HUES64 (cell line): ENCODE results near the gene KLHL29.

Experiments used
- H3K27ac ChIP-seq: 2 replicates; pipeline ENCODE4 v1.7.0; 2013; ENCODE audit warnings: low read depth, low read length, inconsistent platforms
- H3K27me3 ChIP-seq: 2 replicates; pipeline ENCODE4 v1.6.1; 2013; ENCODE audit warnings: mild to moderate bottlenecking, low read length; ENCODE audit not compliant: insufficient read depth
- H3K36me3 ChIP-seq: 2 replicates; pipeline ENCODE4 v1.6.1; 2013; ENCODE audit warnings: mild to moderate bottlenecking, low read length; ENCODE audit not compliant: insufficient read depth
- H3K4me1 ChIP-seq: 2 replicates; pipeline ENCODE4 v1.6.1; 2013; ENCODE audit warnings: mild to moderate bottlenecking, low read length, moderate library complexity; ENCODE audit not compliant: insufficient read depth
- H3K4me3 ChIP-seq: 2 replicates; pipeline ENCODE4 v1.5.1; 2013; ENCODE audit warnings: mild to moderate bottlenecking, low read length, moderate library complexity
- H3K9ac ChIP-seq: 2 replicates; pipeline ENCODE4 v1.6.1; 2013; ENCODE audit warnings: mild to moderate bottlenecking, low read depth, low read length
- H3K9me3 ChIP-seq: 2 replicates; pipeline ENCODE4 v1.6.1; 2013; ENCODE audit warnings: low read depth, low read length; ENCODE audit not compliant: insufficient read depth
- whole genome bisulfite sequencing: fragments of 150-250, 120-280 bp; methylation state at CpG from one replicate; pipeline ENCODE4 v1.1.7; 2013; ENCODE audit warnings: missing lambda C conversion rate; 5-methylcytosine and 5-hydroxymethylcytosine counted together

Gene KLHL29

GRCh38 chr2:23624915-23625314 lies 239.9 kb downstream of the KLHL29 start:
- WGBS, result 63% methylated on average over 4 of the region's 4 CpGs
- no peak overlapping the region for H3K4me3 ChIP-seq
- H3K27me3 ChIP-seq, result no peaks in the 10 kb centered on the region
- H3K9ac ChIP-seq, result no peak overlapping the region
- no peak overlapping the region for H3K27ac ChIP-seq
- H3K4me1 ChIP-seq, result peaks cover 8% of the 10 kb centered on the region; the same call in 1 of the 2 replicates
- H3K36me3 ChIP-seq, result no peaks in the 10 kb centered on the region
- H3K9me3 ChIP-seq, result peaks cover 6% of the 10 kb centered on the region

- Histone ChIP-seq H3K4me3 (no peak overlapping the region), H3K4me1 (peaks cover 8% of the 10 kb centered on the region; the same call in 1 of the 2 replicates), H3K9me3 (peaks cover 6% of the 10 kb centered on the region), H3K27ac (no peak overlapping the region), H3K27me3 (no peaks in the 10 kb centered on the region), H3K9ac (no peak overlapping the region), H3K36me3 (no peaks in the 10 kb centered on the region)
- 85% methylated on average over 4 of the region's 4 CpGs for WGBS
These were observed 240.7 kb downstream of the KLHL29 start for GRCh38 chr2:23625726-23626125.

- no peaks in the 10 kb centered on the region for H3K27me3 ChIP-seq
- no peak overlapping the region for H3K9ac ChIP-seq
- peaks cover 8% of the 10 kb centered on the region; the same call in 1 of the 2 replicates for H3K4me1 ChIP-seq
- no peaks in the 10 kb centered on the region for H3K36me3 ChIP-seq
- WGBS, result 92% methylated on average over 17 of the region's 17 CpGs
- no peak overlapping the region for H3K27ac ChIP-seq
- peaks cover 6% of the 10 kb centered on the region for H3K9me3 ChIP-seq
- no peak overlapping the region for H3K4me3 ChIP-seq
These were observed 241.8 kb downstream of the KLHL29 start for GRCh38 chr2:23626701-23627230.

- no peaks in the 10 kb centered on the region for H3K36me3 ChIP-seq
- H3K9ac ChIP-seq, result no peak overlapping the region
- no peak overlapping the region for H3K4me3 ChIP-seq
- H3K27me3 ChIP-seq, result no peaks in the 10 kb centered on the region
- no peak overlapping the region for H3K27ac ChIP-seq
- WGBS, result 82% methylated on average over 30 of the region's 30 CpGs
- H3K4me1 ChIP-seq, result peaks cover 8% of the 10 kb centered on the region; the same call in 1 of the 2 replicates
- H3K9me3 ChIP-seq, result peaks cover 6% of the 10 kb centered on the region
These were observed 242.4 kb downstream of the KLHL29 start for GRCh38 chr2:23627236-23628009.

GRCh38 chr2:23628926-23629771 lies 244.2 kb downstream of the KLHL29 start:
- H3K27ac ChIP-seq, result no peak overlapping the region
- WGBS, result 88% methylated on average over 28 of the region's 28 CpGs
- H3K36me3 ChIP-seq, result no peaks in the 10 kb centered on the region
- H3K4me1 ChIP-seq, result peaks cover 8% of the 10 kb centered on the region; the same call in 1 of the 2 replicates
- peaks cover 5% of the 10 kb centered on the region for H3K9me3 ChIP-seq
- H3K4me3 ChIP-seq, result no peak overlapping the region
- no peaks in the 10 kb centered on the region for H3K27me3 ChIP-seq
- H3K9ac ChIP-seq, result no peak overlapping the region

GRCh38 chr2:23629772-23630480 lies 244.9 kb downstream of the KLHL29 start:
- Histone ChIP-seq H3K9ac (no peak overlapping the region), H3K9me3 (no peaks in the 10 kb centered on the region), H3K4me3 (no peak overlapping the region), H3K27me3 (no peaks in the 10 kb centered on the region), H3K36me3 (no peaks in the 10 kb centered on the region), H3K27ac (no peak overlapping the region), H3K4me1 (peaks cover 8% of the 10 kb centered on the region; the same call in 1 of the 2 replicates)
- WGBS, result 88% methylated on average over 16 of the region's 16 CpGs

GRCh38 chr2:23630961-23631360 lies 246.0 kb downstream of the KLHL29 start:
- no peak overlapping the region for H3K27ac ChIP-seq
- H3K4me1 ChIP-seq, result peaks cover 8% of the 10 kb centered on the region; the same call in 1 of the 2 replicates
- H3K4me3 ChIP-seq, result no peak overlapping the region
- no peaks in the 10 kb centered on the region for H3K36me3 ChIP-seq
- H3K9ac ChIP-seq, result no peak overlapping the region
- WGBS, result 81% methylated on average over 6 of the region's 7 CpGs
- no peaks in the 10 kb centered on the region for H3K27me3 ChIP-seq
- no peaks in the 10 kb centered on the region for H3K9me3 ChIP-seq

GRCh38 chr2:23631389-23631788 lies 246.4 kb downstream of the KLHL29 start:
- H3K27ac ChIP-seq, result no peak overlapping the region
- H3K36me3 ChIP-seq, result no peaks in the 10 kb centered on the region
- H3K27me3 ChIP-seq, result no peaks in the 10 kb centered on the region
- no peaks in the 10 kb centered on the region for H3K9me3 ChIP-seq
- no peak overlapping the region for H3K4me3 ChIP-seq
- no peak overlapping the region for H3K9ac ChIP-seq
- 90% methylated on average over 11 of the region's 11 CpGs for WGBS
- H3K4me1 ChIP-seq, result peaks cover 8% of the 10 kb centered on the region; the same call in 1 of the 2 replicates

- Histone ChIP-seq H3K9ac (no peak overlapping the region), H3K27me3 (no peaks in the 10 kb centered on the region)
- 77% methylated on average over 6 of the region's 6 CpGs for WGBS
These were observed 247.4 kb downstream of the KLHL29 start for GRCh38 chr2:23632386-23632785.

GRCh38 chr2:23632831-23633395 lies 247.9 kb downstream of the KLHL29 start:
- H3K27ac ChIP-seq, result no peak overlapping the region
- H3K36me3 ChIP-seq, result no peaks in the 10 kb centered on the region
- 0 out of 2 replicates have a peak, but pooled peaks cover 4% of the 10 kb centered on the region for H3K4me1 ChIP-seq
- no peak overlapping the region for H3K9ac ChIP-seq
- WGBS, result 93% methylated on average over 5 of the region's 5 CpGs
- no peak overlapping the region for H3K4me3 ChIP-seq
- no peaks in the 10 kb centered on the region for H3K9me3 ChIP-seq
- no peaks in the 10 kb centered on the region for H3K27me3 ChIP-seq

More at GRCh38 chr2:23632386-23632785, 247.4 kb downstream of the KLHL29 start:
- no peaks in the 10 kb centered on the region for H3K9me3 ChIP-seq
- H3K27ac ChIP-seq, result no peak overlapping the region
- H3K4me1 ChIP-seq, result 0 out of 2 replicates have a peak, but pooled peaks cover 4% of the 10 kb centered on the region
- H3K36me3 ChIP-seq, result no peaks in the 10 kb centered on the region
- H3K4me3 ChIP-seq, result no peak overlapping the region
